OCI-LY3 (cell line): ENCODE measurements around the gene IL1RAPL1.

Experiments used
- CTCF ChIP-seq: fragments of 200-600, 300-600 bp; sonication (generic); IDR thresholded peaks from 2 replicates; pipeline ENCODE4 v1.5.1; 2014; ENCODE audit warnings: antibody characterized with exemption, low read length, low read depth
- EZH2phosphoT487 ChIP-seq: fragments of 200-600 bp; shearing (Covaris generic); IDR thresholded peaks from 2 replicates; pipeline ENCODE4 v1.6.1; 2018; ENCODE audit warnings: antibody characterized with exemption, mixed run types, low read depth

GRCh38 chrX:29274517-29274916 lies 687.3 kb downstream of the IL1RAPL1 start:
- TF ChIP-seq CTCF, result no peak
- TF ChIP-seq EZH2phosphoT487, result no peak
